ENCODE results near the gene SGPL1.

- TF ChIP-seq POLR2AphosphoS5 (IDR thresholded peaks at IDR 0.05; ENCODE audit: low read depth, low read length) (no peak), SPI1 (IDR thresholded peaks at IDR 0.05; ENCODE audit: low read depth, low read length) (no peak), POLR2A (IDR thresholded peaks at IDR 0.05; ENCODE audit: low read depth, low read length) (no peak), TAF1 (IDR thresholded peaks at IDR 0.05; ENCODE audit: low read depth, low read length) (no peak)
Observed at GRCh38 chr10:70837660-70838059, 21.9 kb downstream of the SGPL1 start.

Measured in GM12891 (cell line).